22Rv1 (cell line): ENCODE measurements around the gene PLS3.

ENCODE experiments used
- ZFX ChIP-seq: fragments of 450-650 bp; IDR thresholded peaks from 2 replicates; pipeline ENCODE4 v1.6.1; 2017; ENCODE audit warnings: antibody characterized with exemption, borderline replicate concordance
- TF ChIP-seq, protein P1 (sequence below): fragments of 450-650 bp; IDR thresholded peaks from 2 replicates; pipeline ENCODE4 v1.5.1; 2017; ENCODE audit warnings: mild to moderate bottlenecking

- TF ChIP-seq, protein P1, sequence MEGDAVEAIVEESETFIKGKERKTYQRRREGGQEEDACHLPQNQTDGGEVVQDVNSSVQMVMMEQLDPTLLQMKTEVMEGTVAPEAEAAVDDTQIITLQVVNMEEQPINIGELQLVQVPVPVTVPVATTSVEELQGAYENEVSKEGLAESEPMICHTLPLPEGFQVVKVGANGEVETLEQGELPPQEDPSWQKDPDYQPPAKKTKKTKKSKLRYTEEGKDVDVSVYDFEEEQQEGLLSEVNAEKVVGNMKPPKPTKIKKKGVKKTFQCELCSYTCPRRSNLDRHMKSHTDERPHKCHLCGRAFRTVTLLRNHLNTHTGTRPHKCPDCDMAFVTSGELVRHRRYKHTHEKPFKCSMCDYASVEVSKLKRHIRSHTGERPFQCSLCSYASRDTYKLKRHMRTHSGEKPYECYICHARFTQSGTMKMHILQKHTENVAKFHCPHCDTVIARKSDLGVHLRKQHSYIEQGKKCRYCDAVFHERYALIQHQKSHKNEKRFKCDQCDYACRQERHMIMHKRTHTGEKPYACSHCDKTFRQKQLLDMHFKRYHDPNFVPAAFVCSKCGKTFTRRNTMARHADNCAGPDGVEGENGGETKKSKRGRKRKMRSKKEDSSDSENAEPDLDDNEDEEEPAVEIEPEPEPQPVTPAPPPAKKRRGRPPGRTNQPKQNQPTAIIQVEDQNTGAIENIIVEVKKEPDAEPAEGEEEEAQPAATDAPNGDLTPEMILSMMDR, result no peak
- no peak for TF ChIP-seq ZFX
Observed at GRCh38 chrX:115522952-115523351, 38.0 kb upstream of the PLS3 start.
